ENCODE results near the gene B4GALT3. TPM values are rescaled to one million over a fixed set of nuclear protein-coding genes. Genes with fewer than 3 reads are reported as not detected.

Gene B4GALT3
- total and polyA plus RNA-seq, 8 donors = 14.8 to 35.6 (median 20.3) TPM

DNA sequence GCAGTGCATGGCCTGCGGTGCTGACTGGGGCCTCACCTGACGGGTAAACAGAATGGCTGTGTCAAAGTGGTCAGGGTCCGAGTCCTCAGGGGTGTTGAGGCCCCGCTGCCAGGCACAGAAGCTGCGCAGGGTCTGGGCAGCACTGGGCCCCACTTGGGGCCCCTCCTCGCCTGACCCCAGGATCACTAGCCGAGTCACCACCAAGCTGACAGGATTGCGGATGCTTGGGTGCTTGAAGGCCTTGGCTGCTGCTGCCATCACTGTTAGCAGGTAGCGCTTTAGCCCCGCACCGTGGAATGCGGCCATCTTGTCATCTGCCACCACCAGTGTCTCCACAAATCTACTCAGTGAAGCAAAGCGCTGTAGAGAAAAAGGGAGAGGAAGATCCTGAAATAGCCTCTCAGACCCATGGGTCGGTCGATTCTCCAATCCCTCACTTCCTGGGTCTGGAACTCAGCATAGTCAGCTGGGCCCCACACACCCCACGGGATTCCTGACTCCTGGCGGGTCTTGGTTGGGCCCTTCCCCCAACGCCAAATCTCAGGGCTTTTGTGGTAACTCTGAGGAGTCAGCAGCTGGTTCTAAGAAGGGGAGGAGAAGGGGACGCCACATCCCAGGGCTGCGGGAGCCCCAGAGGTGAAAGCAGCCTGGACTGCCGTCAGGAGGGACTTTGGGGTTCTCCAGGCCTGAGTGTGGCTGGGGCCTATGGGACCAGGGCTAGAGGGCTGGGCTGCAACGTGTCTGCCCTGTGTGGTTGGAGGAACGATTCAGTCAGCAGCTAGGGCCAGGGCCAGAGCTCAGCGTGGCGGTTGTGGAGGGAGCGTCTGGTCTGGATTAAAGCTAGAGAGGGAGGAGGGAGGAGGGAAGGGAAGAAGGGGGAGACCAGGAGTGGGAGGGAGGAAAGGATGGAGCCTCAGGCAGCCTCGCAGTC lies 19.5 kb upstream of the B4GALT3 start:
- intact Hi-C loops (cut with DNase I) = loop anchor here in 1 of 3 donors (10.0 kb wide), 1 partner anchor 178 kb away; no protein-coding TSS in a partner anchor
- no peak for FAIRE-seq
- no peak for TF ChIP-seq CTCF (IDR thresholded peaks at IDR 0.05)
- no peak for ATAC-seq
- H3K9me3 ChIP-seq = no peaks in the 10 kb centered on the region
- no peak for DNase-seq
- 69 to 72% methylated on average over 27 of the region's 27 CpGs for WGBS, 2 donors
- H3K36me3 ChIP-seq = no peaks in the 10 kb centered on the region
- peak overlapping the region in 1 of 4 donors; percentile 11 for H3K27ac ChIP-seq
- H3K27me3 ChIP-seq = no peaks in the 10 kb centered on the region
- H3K4me1 ChIP-seq = peaks cover 0 to 4% (median 3%) of the 10 kb centered on the region in 3 donors
- H3K4me3 ChIP-seq = peak overlapping the region in 1 of 4 donors; percentile 32

DNA sequence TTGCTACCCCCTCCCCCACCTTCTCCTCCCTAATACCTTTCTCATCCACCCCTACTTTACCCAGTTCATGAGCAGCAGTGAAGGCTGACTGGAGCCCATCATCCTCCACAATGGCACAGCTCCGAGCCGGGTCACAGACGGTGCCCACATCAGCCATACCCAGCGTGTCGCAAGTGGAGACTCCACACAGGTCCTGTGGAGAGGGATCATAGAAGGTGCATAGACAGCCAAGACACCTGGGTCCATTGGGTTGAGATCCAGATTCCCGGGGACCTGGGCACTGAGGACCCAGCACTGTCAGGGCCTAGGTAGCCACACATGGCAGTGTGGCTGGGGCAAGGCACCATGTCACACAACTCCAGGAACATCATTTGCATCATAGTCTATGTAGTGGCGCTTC lies 18.8 kb upstream of the B4GALT3 start:
- FAIRE-seq = no peak
- DNase-seq = no peak
- intact Hi-C loops (cut with DNase I) = loop anchor here in 1 of 3 donors (10.0 kb wide), 1 partner anchor 179 kb away; no protein-coding TSS in a partner anchor
- Histone ChIP-seq H3K4me3 (peak overlapping the region in 1 of 4 donors; percentile 32), H3K27ac (no peak overlapping the region), H3K27me3 (no peaks in the 10 kb centered on the region), H3K4me1 (peaks cover 0 to 2% (median 2%) of the 10 kb centered on the region in 3 donors), H3K36me3 (no peaks in the 10 kb centered on the region), H3K9me3 (no peaks in the 10 kb centered on the region)
- 87 to 91% methylated on average over 7 of the region's 7 CpGs for WGBS, 2 donors
- TF ChIP-seq CTCF (IDR thresholded peaks at IDR 0.05) = no peak
- no peak for ATAC-seq

- FAIRE-seq (no peak), ATAC-seq (peak in 1 of 4 donors; percentile 20), DNase-seq (no peak)
- Histone ChIP-seq H3K4me1 (no peaks in the 10 kb centered on the region), H3K4me3 (no peak overlapping the region), H3K9me3 (no peaks in the 10 kb centered on the region), H3K36me3 (no peaks in the 10 kb centered on the region), H3K27ac (no peak overlapping the region), H3K27me3 (no peaks in the 10 kb centered on the region)
- no peak for TF ChIP-seq CTCF (IDR thresholded peaks at IDR 0.05)
- intact Hi-C loops (cut with DNase I) = loop anchor here in 1 of 3 donors (10.0 kb wide), 1 partner anchor 180 kb away; no protein-coding TSS in a partner anchor
- WGBS, 2 donors = 67 to 74% methylated on average over 4 of the region's 4 CpGs
Observed at GRCh38 chr1:161195171-161195570, 17.9 kb upstream of the B4GALT3 start.

- no peak for FAIRE-seq
- H3K36me3 ChIP-seq = no peaks in the 10 kb centered on the region
- DNase-seq = no peak
- H3K4me3 ChIP-seq = no peak overlapping the region
- H3K27me3 ChIP-seq = no peaks in the 10 kb centered on the region
- WGBS, 2 donors = 61 to 63% methylated on average over 21 of the region's 21 CpGs
- peak in 2 of 4 donors; percentile 4 to 7 for ATAC-seq
- no peaks in the 10 kb centered on the region for H3K4me1 ChIP-seq
- H3K9me3 ChIP-seq = no peaks in the 10 kb centered on the region
- intact Hi-C loops (cut with DNase I) = loop anchor here in 2 of 3 donors (5.0 to 10.0 kb wide), 2 partner anchors 181 to 189 kb away; no protein-coding TSS in a partner anchor
- TF ChIP-seq CTCF (IDR thresholded peaks at IDR 0.05) = no peak
- H3K27ac ChIP-seq = no peak overlapping the region
Observed at GRCh38 chr1:161193561-161194235, 16.4 kb upstream of the B4GALT3 start.
